Adipose tissue (tissue), 3 donors: ENCODE data around the gene DDX3X. TPM values are rescaled to one million over a fixed set of nuclear protein-coding genes. Genes with fewer than 3 reads are reported as not detected.
A peak's percentile ranks its signal among the peaks of the same experiment; 100 is the strongest.
"Not testable (repeated sequence)": the region's sequence is repeated elsewhere in the genome, so short reads cannot be mapped to it uniquely, and the experiment has no call there.

Source experiments
- H3K27ac ChIP-seq: one replicate; pipeline ENCODE4 v1.5.1; 2013; ENCODE audit warnings: low read depth, low read length
- WGBS, 3 donors: extraction: QIAGEN DNeasy Blood & Tissue Kit; methylation state at CpG; one replicate each; pipeline ENCODE4 v1.1.7; 2013; 5-methylcytosine and 5-hydroxymethylcytosine counted together
- polyA plus RNA-seq, 3 donors: library from polyadenylated mRNA; stranded (reverse); fragments of 200-250 nt; gene quantifications; one replicate each; pipeline ENCODE4 v1.2.3, GENCODE V29; 2013
- donor health status: healthy with polysubstance abuse.
- donor health status: Bipolar disorder and iron deficiency.
- donor health status: healthy.

DDX3X gene
- polyA plus RNA-seq = 100 to 1,000 TPM in 2 of 3 donors, 10 to 100 TPM in 1; 28.7 to 179 (median 113) TPM

- H3K27ac ChIP-seq = peak within 1 kb of the TSS; percentile 87
- 0% methylated on average over 40 to 47 of the region's 47 CpGs for WGBS, 3 donors
Measured at GRCh38 chrX:41333744-41334362, at the start of gene DDX3X. TSS of gene DDX3X (plus strand) at chrX:41334162. CDS start at chrX:41334253, 91 bp downstream.

- H3K27ac ChIP-seq = not testable (repeated sequence)
- WGBS, 3 donors = 80 to 95% (median 91%) methylated on average over 5 to 21 of the region's 21 CpGs
Measured at GRCh38 chrX:41285928-41286327, 48.0 kb upstream of the DDX3X start.

- H3K27ac ChIP-seq = no peak overlapping the region
- 59 to 72% (median 63%) methylated on average over 3 to 6 of the region's 6 CpGs for WGBS, 3 donors
Measured at GRCh38 chrX:41288641-41289040, 45.3 kb upstream of the DDX3X start.

- WGBS, 3 donors = 50 to 82% (median 55%) methylated on average over 3 of the region's 3 CpGs
- H3K27ac ChIP-seq = no peak overlapping the region
Measured at GRCh38 chrX:41289095-41289494, 44.9 kb upstream of the DDX3X start.

GRCh38 chrX:41291309-41291708, 42.7 kb upstream of the DDX3X start:
- H3K27ac ChIP-seq = no peak overlapping the region

GRCh38 chrX:41293269-41293668, 40.7 kb upstream of the DDX3X start:
- WGBS, 3 donors = 80 to 90% (median 83%) methylated on average over 6 of the region's 6 CpGs
- no peak overlapping the region for H3K27ac ChIP-seq

GRCh38 chrX:41300758-41301437, 33.1 kb upstream of the DDX3X start:
- H3K27ac ChIP-seq = no peak overlapping the region
- WGBS, 3 donors = 77 to 85% (median 85%) methylated on average over 5 of the region's 5 CpGs

- 34 to 81% (median 70%) methylated on average over 1 to 2 of the region's 2 CpGs for WGBS, 3 donors
- H3K27ac ChIP-seq = no peak overlapping the region
Measured at GRCh38 chrX:41301438-41301824, 32.5 kb upstream of the DDX3X start.

- no peak overlapping the region for H3K27ac ChIP-seq
- WGBS, 3 donors = 47 to 58% (median 56%) methylated on average over 6 of the region's 6 CpGs
Measured at GRCh38 chrX:41302370-41302769, 31.6 kb upstream of the DDX3X start.

GRCh38 chrX:41303013-41303412, 30.9 kb upstream of the DDX3X start:
- H3K27ac ChIP-seq = no peak overlapping the region
- WGBS, 3 donors = 53 to 80% (median 68%) methylated on average over 6 of the region's 6 CpGs

- H3K27ac ChIP-seq = no peak overlapping the region
- WGBS, 3 donors = 93 to 95% (median 93%) methylated on average over 4 to 9 of the region's 9 CpGs
Measured at GRCh38 chrX:41304178-41304577, 29.8 kb upstream of the DDX3X start.

- WGBS, 3 donors = 44 to 75% (median 69%) methylated on average over 4 to 5 of the region's 5 CpGs
- no peak overlapping the region for H3K27ac ChIP-seq
Measured at GRCh38 chrX:41308884-41309647, 24.9 kb upstream of the DDX3X start.

- 75 to 93% (median 93%) methylated on average over 1 of the region's 1 CpG for WGBS, 3 donors
Measured at GRCh38 chrX:41312786-41313185, 21.2 kb upstream of the DDX3X start.

GRCh38 chrX:41313419-41313818, 20.5 kb upstream of the DDX3X start:
- no peak overlapping the region for H3K27ac ChIP-seq
- 90 to 93% (median 92%) methylated on average over 5 of the region's 5 CpGs for WGBS, 3 donors

More at GRCh38 chrX:41312786-41313185, 21.2 kb upstream of the DDX3X start:
- no peak overlapping the region for H3K27ac ChIP-seq

- WGBS, 3 donors = 73 to 92% (median 86%) methylated on average over 4 of the region's 4 CpGs
Measured at GRCh38 chrX:41314204-41314603, 19.8 kb upstream of the DDX3X start.

GRCh38 chrX:41314881-41315280, 19.1 kb upstream of the DDX3X start:
- WGBS, 3 donors = 78 to 91% (median 82%) methylated on average over 7 of the region's 7 CpGs
- no peak overlapping the region for H3K27ac ChIP-seq

More at GRCh38 chrX:41314204-41314603, 19.8 kb upstream of the DDX3X start:
- no peak overlapping the region for H3K27ac ChIP-seq

- WGBS, 3 donors = 75 to 95% (median 88%) methylated on average over 2 of the region's 2 CpGs
- not testable (repeated sequence) for H3K27ac ChIP-seq
Measured at GRCh38 chrX:41316266-41316665, 17.7 kb upstream of the DDX3X start.

GRCh38 chrX:41317477-41318208, 16.3 kb upstream of the DDX3X start:
- no peak overlapping the region for H3K27ac ChIP-seq
- WGBS, 3 donors = 69 to 75% (median 69%) methylated on average over 6 of the region's 6 CpGs

GRCh38 chrX:41320393-41320792, 13.6 kb upstream of the DDX3X start:
- WGBS, 3 donors = 70 to 87% (median 84%) methylated on average over 5 of the region's 5 CpGs

More at GRCh38 chrX:41320393-41320792, 13.6 kb upstream of the DDX3X start:
- no peak overlapping the region for H3K27ac ChIP-seq
